OCI-LY7 (cell line): Measurements from ENCODE around the gene WFS1. TPM values are rescaled to one million over a fixed set of nuclear protein-coding genes. Genes with fewer than 3 reads are reported as not detected.

ENCODE experiments used
- BruUV-seq: library from RNA; stranded (reverse); fragments of 400-500 nt; replicated peaks from 2 replicates; lab custom pipeline; 2021; lab: Mats Ljungman, UMichigan
- CTCF ChIA-PET: fragments of 300-600 bp; sonication (Branson Sonifier 250); formaldehyde crosslinking; loops from one replicate; lab custom pipeline; 2022; ENCODE audit warnings: antibody characterized with exemption; ENCODE audit not compliant: unreplicated experiment; lab: Charles Lee
- POLR2A ChIA-PET: fragments of 300-600 bp; sonication (Branson Sonifier 250); formaldehyde crosslinking; loops from one replicate; lab custom pipeline; 2022; ENCODE audit warnings: antibody characterized with exemption; lab: Charles Lee
- DNase-seq: peaks from one replicate; pipeline ENCODE4 v3.0.0-alpha.2; 2015; ENCODE audit warnings: low spot score
- H2AFZ ChIP-seq: fragments of 200-600 bp; sonication (generic), shearing (Covaris generic); 2 replicates; pipeline ENCODE4 v1.6.1; 2014; ENCODE audit warnings: mild to moderate bottlenecking, antibody characterized with exemption, low read length, moderate library complexity
- H3K27ac ChIP-seq: fragments of 200-600 bp; sonication (generic); 2 replicates; pipeline ENCODE4 v1.5.1; 2014; ENCODE audit warnings: mixed run types, low read depth, mild to moderate bottlenecking, moderate library complexity, low read length, inconsistent platforms; ENCODE audit not compliant: poor library complexity, severe bottlenecking
- H3K36me3 ChIP-seq: fragments of 200-600 bp; sonication (generic); 2 replicates; pipeline ENCODE4 v1.6.1; 2014; ENCODE audit warnings: mild to moderate bottlenecking, antibody characterized with exemption, low read length, moderate library complexity, mixed read lengths; ENCODE audit not compliant: insufficient read depth
- H3K4me1 ChIP-seq: fragments of 200-600 bp; sonication (generic); 2 replicates; pipeline ENCODE4 v1.5.1; 2014; ENCODE audit warnings: mild to moderate bottlenecking, low read length; ENCODE audit not compliant: insufficient read depth, poor library complexity, severe bottlenecking
- H3K4me2 ChIP-seq: fragments of 200-600 bp; sonication (generic); 2 replicates; pipeline ENCODE4 v1.6.1; 2014; ENCODE audit warnings: mild to moderate bottlenecking, low read length
- H3K4me3 ChIP-seq: fragments of 200-600 bp; sonication (generic); 2 replicates; pipeline ENCODE4 v1.5.1; 2014; ENCODE audit warnings: mild to moderate bottlenecking, low read depth, low read length; ENCODE audit not compliant: poor library complexity, severe bottlenecking
- H3K79me2 ChIP-seq: fragments of 200-600 bp; sonication (generic); 2 replicates; pipeline ENCODE4 v1.6.1; 2016; ENCODE audit warnings: low read depth, mild to moderate bottlenecking, low read length, moderate library complexity, mixed read lengths; ENCODE audit not compliant: insufficient read depth
- H3K9me2 ChIP-seq: fragments of 200-600 bp; sonication (generic); 2 replicates; pipeline ENCODE4 v1.6.1; 2016; ENCODE audit warnings: mild to moderate bottlenecking, low read length, mixed read lengths; ENCODE audit not compliant: insufficient read depth
- H3K9me3 ChIP-seq: fragments of 200-600 bp; sonication (generic); 2 replicates; pipeline ENCODE4 v1.6.1; 2014; ENCODE audit warnings: mild to moderate bottlenecking, mixed run types, low read length, mixed read lengths
- H4K20me1 ChIP-seq: fragments of 200-600 bp; sonication (generic); 2 replicates; pipeline ENCODE4 v1.6.1; 2014; ENCODE audit warnings: mild to moderate bottlenecking, antibody characterized with exemption, low read length, moderate library complexity, mixed read lengths; ENCODE audit not compliant: insufficient read depth
- CTCF ChIP-seq: fragments of 200-600 bp; sonication (generic); conservative IDR thresholded peaks from 2 replicates; pipeline ENCODE4 v1.5.1; 2014; ENCODE audit warnings: mild to moderate bottlenecking, antibody characterized with exemption, low read length, moderate library complexity, mixed read lengths
- EZH2phosphoT487 ChIP-seq: fragments of 200-600 bp; sonication (generic); IDR thresholded peaks from 2 replicates; pipeline ENCODE4 v1.6.1; 2018; ENCODE audit warnings: low read depth, borderline replicate concordance, mild to moderate bottlenecking, mixed run types, antibody characterized with exemption, low read length, moderate library complexity, mixed read lengths
- intact Hi-C: fragments of 100-400 bp; cut with micrococcal nuclease; formaldehyde crosslinking; loops from one replicate; pipeline ENCODE4 v1.10.0; 2022; ENCODE audit not compliant: unreplicated experiment
- total RNA-seq, 2 experiments: library from RNA; depleted of rRNA in 1 of 2; stranded (reverse); fragments of >200 nt in 1 of 2; shearing (Covaris generic) in 1 of 2; gene quantifications; 2 replicates each; pipeline ENCODE4 v1.2.3, GENCODE V29; 2014 to 2022

The WFS1 gene
- total RNA-seq, 2 experiments from 2014 or later: 6.1 to 14.5 TPM

- Histone ChIP-seq H3K4me3 (no peak overlapping the region), H3K4me1 (no peaks in the 10 kb centered on the region), H2AFZ (no peak overlapping the region), H3K79me2 (no peaks in the 10 kb centered on the region), H3K4me2 (no peak overlapping the region), H3K27ac (no peak overlapping the region), H3K9me3 (no peaks in the 10 kb centered on the region), H4K20me1 (no peaks in the 10 kb centered on the region), H3K9me2 (no peaks in the 10 kb centered on the region), H3K36me3 (no peaks in the 10 kb centered on the region)
- intact Hi-C loops: no loop called here
- TF ChIP-seq CTCF (no peak), EZH2phosphoT487 (no peak)
- CTCF ChIA-PET: no interaction called here
- POLR2A ChIA-PET: no interaction called here
- no peak for DNase-seq
- no TSS peak for BruUV-seq
These were observed 27.7 kb downstream of the WFS1 start for GRCh38 chr4:6297266-6297815.

GRCh38 chr4:6298035-6298434, 28.4 kb downstream of the WFS1 start:
- H4K20me1 ChIP-seq: no peaks in the 10 kb centered on the region
- H2AFZ ChIP-seq: no peak overlapping the region
- H3K36me3 ChIP-seq: no peaks in the 10 kb centered on the region
- H3K4me3 ChIP-seq: no peak overlapping the region
- H3K27ac ChIP-seq: no peak overlapping the region
- TF ChIP-seq CTCF: no peak
- no peak for DNase-seq
- H3K79me2 ChIP-seq: no peaks in the 10 kb centered on the region
- H3K9me2 ChIP-seq: no peaks in the 10 kb centered on the region
- no TSS peak for BruUV-seq
- no peaks in the 10 kb centered on the region for H3K9me3 ChIP-seq
- ChIA-PET POLR2A (interaction anchor here (0.5 kb wide), 1 partner anchor 10 kb away, joined by 4 read pairs; no protein-coding TSS in a partner anchor), CTCF (no interaction called here)
- no peaks in the 10 kb centered on the region for H3K4me1 ChIP-seq
- H3K4me2 ChIP-seq: no peak overlapping the region
- intact Hi-C loops: no loop called here

GRCh38 chr4:6298852-6299251, 29.2 kb downstream of the WFS1 start:
- Histone ChIP-seq H2AFZ (no peak overlapping the region), H3K4me2 (no peak overlapping the region), H3K4me3 (no peak overlapping the region), H3K9me3 (no peaks in the 10 kb centered on the region), H3K27ac (no peak overlapping the region), H3K36me3 (no peaks in the 10 kb centered on the region), H3K79me2 (no peaks in the 10 kb centered on the region), H4K20me1 (no peaks in the 10 kb centered on the region), H3K9me2 (no peaks in the 10 kb centered on the region), H3K4me1 (no peaks in the 10 kb centered on the region)
- intact Hi-C loops: no loop called here
- POLR2A ChIA-PET: no interaction called here
- TF ChIP-seq EZH2phosphoT487: no peak
- no peak for TF ChIP-seq CTCF
- no peak for DNase-seq
- CTCF ChIA-PET: no interaction called here
- BruUV-seq: no TSS peak
